OCI-LY3 (cell line): ENCODE results near the gene REEP6.

ENCODE experiments used
- H2AFZ ChIP-seq: fragments of 200-600, 300-600 bp; shearing (Covaris generic); 2 replicates; pipeline ENCODE4 v1.6.0; 2014; ENCODE audit warnings: antibody characterized with exemption, low read depth, low read length
- H3K27ac ChIP-seq: fragments of 200-600, 300-600 bp; sonication (generic); 2 replicates; pipeline ENCODE4 v1.5.1; 2014; ENCODE audit warnings: mild to moderate bottlenecking, low read length, moderate library complexity, mixed read lengths
- H3K27me3 ChIP-seq: fragments of 200-600, 300-600 bp; sonication (generic); 2 replicates; pipeline ENCODE4 v1.6.1; 2014; ENCODE audit warnings: low read depth, low read length, mixed read lengths
- H3K36me3 ChIP-seq: fragments of 200-600, 300-600 bp; sonication (generic); replicated peaks from 2 replicates; pipeline ENCODE3; 2014; ENCODE audit warnings: low read depth, low read length, mixed read lengths
- H3K4me1 ChIP-seq: fragments of 300-600, 200-600 bp; sonication (generic); 2 replicates; pipeline ENCODE4 v1.6.1; 2014; ENCODE audit warnings: low read length, mixed read lengths
- H3K4me2 ChIP-seq: fragments of 200-600, 300-600 bp; sonication (generic); 2 replicates; pipeline ENCODE4 v1.6.1; 2014; ENCODE audit warnings: low read length, mixed read lengths
- H3K4me3 ChIP-seq: fragments of 300-600, 200-600 bp; sonication (generic); 2 replicates; pipeline ENCODE4 v1.5.1; 2014; ENCODE audit warnings: antibody characterized with exemption, mild to moderate bottlenecking, low read length, moderate library complexity
- H3K79me2 ChIP-seq: fragments of 300-600, 200-600 bp; shearing (Covaris generic); 2 replicates; pipeline ENCODE4 v1.6.1; 2014; ENCODE audit warnings: mild to moderate bottlenecking, low read length, mixed read lengths
- H3K9ac ChIP-seq: fragments of 300-600, 200-600 bp; shearing (Covaris generic); 2 replicates; pipeline ENCODE4 v1.6.0; 2014; ENCODE audit warnings: mild to moderate bottlenecking, low read length, moderate library complexity
- H3K9me3 ChIP-seq: fragments of 200-600, 300-600 bp; shearing (Covaris generic); 2 replicates; pipeline ENCODE4 v1.6.1; 2014; ENCODE audit warnings: low read length, mixed read lengths; ENCODE audit not compliant: insufficient read depth
- H4K20me1 ChIP-seq: fragments of 200-600, 300-600 bp; sonication (generic); 2 replicates; pipeline ENCODE4 v1.6.1; 2016; ENCODE audit warnings: low read length, mixed read lengths; ENCODE audit not compliant: insufficient read depth
- CTCF ChIP-seq: fragments of 200-600, 300-600 bp; sonication (generic); IDR thresholded peaks from 2 replicates; pipeline ENCODE4 v1.5.1; 2014; ENCODE audit warnings: antibody characterized with exemption, low read length, low read depth
- EZH2phosphoT487 ChIP-seq: fragments of 200-600 bp; shearing (Covaris generic); IDR thresholded peaks from 2 replicates; pipeline ENCODE4 v1.6.1; 2018; ENCODE audit warnings: antibody characterized with exemption, mixed run types, low read depth

The REEP6 gene

DNA sequence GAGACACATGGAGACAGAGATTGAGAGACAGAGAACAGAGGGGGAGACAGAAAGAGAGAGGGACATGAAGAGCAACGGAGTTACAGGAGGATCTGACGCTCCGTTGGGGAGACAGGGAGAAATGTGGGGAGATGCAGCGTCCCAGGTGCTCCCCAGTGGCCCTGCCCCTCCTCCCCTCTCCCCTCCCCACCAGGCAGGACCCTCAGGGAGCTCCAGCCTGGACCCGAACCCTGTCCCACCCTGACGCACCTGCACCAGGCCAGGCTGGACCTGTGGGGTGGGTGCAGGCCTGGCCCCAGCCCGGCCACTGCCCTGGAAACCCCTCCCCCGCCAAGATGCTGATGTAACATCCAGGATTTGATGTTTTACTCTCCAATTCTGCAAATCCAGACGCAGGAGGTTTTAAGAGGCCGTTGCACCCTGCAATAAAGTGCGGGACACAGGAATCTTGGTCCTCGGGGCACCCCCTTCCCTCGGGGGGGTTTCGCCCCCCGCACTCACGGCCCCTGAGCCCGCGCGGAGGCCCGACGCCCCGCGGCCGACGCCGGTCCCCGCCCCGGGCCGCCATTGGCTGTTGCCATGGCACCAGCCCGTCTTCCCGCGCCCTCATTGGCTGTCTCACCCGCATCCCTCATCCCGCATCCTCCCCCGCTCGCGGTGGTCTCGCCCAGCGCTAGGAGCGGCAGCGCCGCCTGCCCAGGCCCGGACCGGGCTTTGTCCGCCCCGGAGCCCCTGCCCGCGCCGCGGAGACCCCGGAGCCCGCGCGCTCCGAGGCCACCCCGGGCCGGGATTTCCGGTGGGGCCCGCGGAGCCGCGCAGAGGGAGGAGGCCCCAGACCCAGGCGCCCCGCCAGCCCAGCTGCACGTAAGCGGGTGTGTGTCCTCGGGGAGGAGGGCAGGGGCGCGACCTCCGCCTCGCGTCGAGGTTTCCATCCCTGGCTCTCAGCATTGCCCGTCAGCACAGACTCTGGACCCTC is 41.2 kb upstream of the REEP6 start, which contains the start of gene APC2:
APC2 (plus strand) TSS at position 655 of the 976 bp plus-strand sequence. CDS start 2,881 bp downstream, outside the sequence.
- H3K4me3 ChIP-seq: no peak within 1 kb of the TSS
- H3K9ac ChIP-seq: no peak within 1 kb of the TSS
- H3K9me3 ChIP-seq: no peaks in the 10 kb centered on the region
- no peaks in the 10 kb centered on the region for H3K27me3 ChIP-seq
- H2AFZ ChIP-seq: no peak within 1 kb of the TSS
- no peak within 1 kb of the TSS for H3K27ac ChIP-seq
- TF ChIP-seq CTCF: no peak
- no peak for TF ChIP-seq EZH2phosphoT487
- no peaks in the 10 kb centered on the region for H4K20me1 ChIP-seq
- H3K4me1 ChIP-seq: peaks cover 1% of the 10 kb centered on the region; the same call in 1 of the 2 replicates
- H3K36me3 ChIP-seq: no peaks in the 10 kb centered on the region
- no peaks in the 10 kb centered on the region for H3K79me2 ChIP-seq
- H3K4me2 ChIP-seq: no peak within 1 kb of the TSS

- Histone ChIP-seq H3K79me2 (no peaks in the 10 kb centered on the region), H3K4me3 (no peak overlapping the region), H3K27ac (no peak overlapping the region), H3K9ac (no peak overlapping the region), H3K4me1 (no peaks in the 10 kb centered on the region), H3K9me3 (no peaks in the 10 kb centered on the region), H3K36me3 (no peaks in the 10 kb centered on the region), H3K27me3 (no peaks in the 10 kb centered on the region), H3K4me2 (no peak overlapping the region), H2AFZ (no peak overlapping the region), H4K20me1 (no peaks in the 10 kb centered on the region)
- TF ChIP-seq EZH2phosphoT487 (no peak), CTCF (no peak)
Measured at GRCh38 chr19:1450735-1451731, 39.9 kb upstream of the REEP6 start.

DNA sequence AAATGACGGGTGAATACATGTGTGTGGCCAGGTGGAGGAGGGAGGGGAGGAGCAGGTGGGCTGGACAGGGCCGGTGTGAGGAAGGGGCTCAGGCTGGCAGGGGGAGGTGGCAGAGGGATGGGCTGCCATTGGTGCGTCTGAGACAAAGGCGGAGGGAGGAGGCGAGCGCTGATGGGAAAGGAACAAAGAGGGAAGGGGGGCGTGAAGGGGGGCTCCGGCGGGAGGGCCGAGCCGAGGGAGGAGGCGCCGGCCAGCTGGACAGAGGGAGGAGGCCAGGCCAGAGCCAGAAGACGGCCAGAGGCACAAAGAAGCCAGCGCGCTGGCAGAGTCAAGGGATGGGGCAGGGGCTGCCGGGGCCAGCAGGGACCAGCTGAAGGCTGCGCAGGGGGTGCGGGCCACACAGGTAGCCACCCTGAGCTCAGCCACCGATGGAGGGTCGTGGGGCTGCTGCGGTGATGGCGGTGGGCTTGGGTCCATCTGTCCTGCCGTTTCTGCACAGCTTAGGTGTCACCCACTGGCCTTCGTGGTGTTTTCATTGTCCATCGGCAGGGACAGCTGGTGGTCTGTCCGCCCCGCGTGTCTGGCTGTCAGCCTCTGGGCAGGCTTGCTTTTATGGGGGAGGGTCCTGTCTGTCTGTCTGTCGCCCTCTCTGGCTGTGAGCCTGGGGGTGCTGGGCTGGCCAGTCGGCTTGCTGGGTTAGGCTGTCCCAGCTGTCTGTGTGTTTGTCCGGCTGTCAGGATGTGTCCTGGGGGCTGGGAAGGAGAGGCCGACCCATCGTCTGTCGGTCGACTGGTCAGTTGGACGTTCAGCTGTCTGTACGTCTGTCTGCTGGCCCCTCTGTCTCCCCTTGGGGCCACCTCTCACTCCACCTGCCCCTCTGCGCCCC is 38.8 kb upstream of the REEP6 start:
- Histone ChIP-seq H3K27ac (no peak overlapping the region), H3K4me3 (no peak overlapping the region), H4K20me1 (no peaks in the 10 kb centered on the region), H3K4me2 (no peak overlapping the region), H3K9me3 (no peaks in the 10 kb centered on the region), H3K4me1 (no peaks in the 10 kb centered on the region), H3K27me3 (no peaks in the 10 kb centered on the region), H2AFZ (no peak overlapping the region), H3K36me3 (no peaks in the 10 kb centered on the region), H3K79me2 (no peaks in the 10 kb centered on the region), H3K9ac (no peak overlapping the region)
- no peak for TF ChIP-seq CTCF
- no peak for TF ChIP-seq EZH2phosphoT487
